SK-N-SH (cell line): ENCODE results near the gene RHBG. TPM values are rescaled to one million over a fixed set of nuclear protein-coding genes. Genes with fewer than 3 reads are reported as not detected.

ENCODE experiments used
- CTCF ChIA-PET: fragments of 300-600, 350-600 bp; formaldehyde crosslinking; extraction: SDS; loops from one replicate; lab custom pipeline; 2021; lab: Yijun Ruan, JAX
- POLR2A ChIA-PET: fragments of 350-600 bp; sonication (Branson Sonifier 250); formaldehyde crosslinking; extraction: SDS; loops from one replicate; lab custom pipeline; 2020; ENCODE audit warnings: antibody characterized with exemption, inconsistent platforms; lab: Yijun Ruan, JAX
- DNase-seq: peaks from one replicate; pipeline ENCODE4 v3.0.0; 2012
- H2AFZ ChIP-seq: fragments of 200-600 bp; sonication (generic); 2 replicates; pipeline ENCODE4 v1.8.1; 2016; ENCODE audit warnings: antibody characterized with exemption, mild to moderate bottlenecking, low read depth
- H3F3A ChIP-seq: fragments of 200-600 bp; sonication (generic); replicated peaks from 2 replicates; pipeline ENCODE3; 2016; ENCODE audit warnings: antibody characterized with exemption, mild to moderate bottlenecking; ENCODE audit not compliant: insufficient read depth
- H3K27ac ChIP-seq, 2 experiments: fragments of 200-500 bp in 1 of 2; fragments of 200-600 bp in 1 of 2; sonication (Bioruptor generic) in 1 of 2; sonication (generic), shearing (Covaris generic) in 1 of 2; 2 replicates each; pipeline versions ENCODE4 v1.5.1 to v1.6.1; 2014 to 2016; ENCODE audit warnings: low read depth in 2 of 2, inconsistent platforms in 1 of 2, low read length in 1 of 2, mild to moderate bottlenecking in 1 of 2, mixed read lengths in 1 of 2
- H3K27me3 ChIP-seq: fragments of 200-600 bp; sonication (generic), shearing (Covaris generic); 2 replicates; pipeline ENCODE4 v1.6.1; 2016; ENCODE audit warnings: mixed run types; ENCODE audit not compliant: insufficient read depth
- H3K36me3 ChIP-seq, 2 experiments: fragments of 200-500 bp in 1 of 2; fragments of 200-600 bp in 1 of 2; sonication (Bioruptor generic) in 1 of 2; sonication (generic) in 1 of 2; replicated peaks in 1 of 2; 2 replicates each; pipeline versions ENCODE3 to v1.5.1; 2014 to 2016; ENCODE audit warnings: low read length in 1 of 2, mild to moderate bottlenecking in 1 of 2; ENCODE audit not compliant: insufficient read depth in 2 of 2, control insufficient read depth in 1 of 2
- H3K4me1 ChIP-seq, 2 experiments: fragments of 200-500 bp in 1 of 2; fragments of 200-600 bp in 1 of 2; sonication (Bioruptor generic) in 1 of 2; sonication (generic), shearing (Covaris generic) in 1 of 2; 2 replicates each; pipeline versions ENCODE4 v1.5.1 to v1.6.1; 2014 to 2016; ENCODE audit warnings: low read depth in 1 of 2, low read length in 1 of 2, mixed run types in 1 of 2; ENCODE audit not compliant: insufficient read depth in 2 of 2, control insufficient read depth in 1 of 2
- H3K4me2 ChIP-seq: fragments of 200-600 bp; sonication (generic), shearing (Covaris generic); 2 replicates; pipeline ENCODE4 v1.6.1; 2017; ENCODE audit warnings: mixed run types
- H3K4me3 ChIP-seq, 2 experiments: fragments of 200-500 bp in 1 of 2; fragments of 200-600 bp in 1 of 2; sonication (Bioruptor generic) in 1 of 2; sonication (generic), shearing (Covaris generic) in 1 of 2; 2 replicates each; pipeline versions ENCODE4 v1.5.1 to v1.8.1; 2014 to 2016; ENCODE audit warnings: low read depth in 2 of 2, inconsistent platforms in 1 of 2, low read length in 1 of 2, mild to moderate bottlenecking in 1 of 2, mixed read lengths in 1 of 2, moderate library complexity in 1 of 2
- H3K79me2 ChIP-seq: fragments of 200-600 bp; sonication (generic); 2 replicates; pipeline ENCODE4 v1.8.1; 2017; ENCODE audit warnings: mild to moderate bottlenecking; ENCODE audit not compliant: insufficient read depth
- H3K9ac ChIP-seq: fragments of 200-600 bp; sonication (generic); 2 replicates; pipeline ENCODE4 v1.6.1; 2017; ENCODE audit warnings: mixed run types
- H3K9me2 ChIP-seq: fragments of 200-600 bp; sonication (generic); 2 replicates; pipeline ENCODE4 v1.6.1; 2017; ENCODE audit warnings: mixed run types
- H3K9me3 ChIP-seq: fragments of 200-600 bp; sonication (generic); 2 replicates; pipeline ENCODE4 v1.6.1; 2017; ENCODE audit warnings: mixed run types, mild to moderate bottlenecking, moderate library complexity
- H4K20me1 ChIP-seq: fragments of 200-600 bp; sonication (generic); 2 replicates; pipeline ENCODE4 v1.6.1; 2017; ENCODE audit warnings: mild to moderate bottlenecking, mixed run types; ENCODE audit not compliant: insufficient read depth
- CTCF ChIP-seq: fragments of 200-600 bp; sonication (generic); IDR thresholded peaks from 2 replicates; pipeline ENCODE4 v1.6.1; 2017; ENCODE audit warnings: antibody characterized with exemption, mild to moderate bottlenecking, moderate library complexity
- ELF1 ChIP-seq: IDR thresholded peaks from 2 replicates; pipeline ENCODE4 v1.4.0; 2012
- FOSL2 ChIP-seq: IDR thresholded peaks from 2 replicates; pipeline ENCODE4 v1.4.0; 2012; ENCODE audit warnings: low read depth, mild to moderate bottlenecking, moderate library complexity, borderline replicate concordance
- FOXJ3 ChIP-seq: sonication (generic); formaldehyde crosslinking; IDR thresholded peaks from 2 replicates; pipeline ENCODE4 v1.5.1; 2020; ENCODE audit warnings: mild to moderate bottlenecking, missing genetic modification reagents
- FOXM1 ChIP-seq: IDR thresholded peaks from 2 replicates; pipeline ENCODE4 v1.4.0; 2012; ENCODE audit warnings: low read depth, mild to moderate bottlenecking
- IRF3 ChIP-seq: fragments of 150-350 bp; IDR thresholded peaks from 2 replicates; pipeline ENCODE4 v1.6.1; 2016; ENCODE audit warnings: mild to moderate bottlenecking, low read depth, low read length
- JUND ChIP-seq: IDR thresholded peaks from 2 replicates; pipeline ENCODE4 v1.4.0; 2012
- MXI1 ChIP-seq: IDR thresholded peaks from 2 replicates; pipeline ENCODE4 v1.6.1; 2012; ENCODE audit warnings: mild to moderate bottlenecking, low read depth, low read length, improper control_type of control experiment
- NFIC ChIP-seq: IDR thresholded peaks from 2 replicates; pipeline ENCODE4 v1.4.0; 2012; ENCODE audit warnings: borderline replicate concordance
- NRF1 ChIP-seq: IDR thresholded peaks from 2 replicates; pipeline ENCODE4 v1.6.1; 2012; ENCODE audit warnings: low read depth, mild to moderate bottlenecking, low read length
- POLR2AphosphoS5 ChIP-seq: IDR thresholded peaks from 2 replicates; pipeline ENCODE4 v1.6.1; 2012; ENCODE audit warnings: low read depth, low read length
- RCOR1 ChIP-seq: fragments of 150-350 bp; IDR thresholded peaks from 2 replicates; pipeline ENCODE4 v1.6.1; 2017; ENCODE audit warnings: antibody characterized with exemption, low read length
- RXRA ChIP-seq: IDR thresholded peaks from 2 replicates; pipeline ENCODE4 v1.4.0; 2012; ENCODE audit warnings: low read depth, mild to moderate bottlenecking, borderline replicate concordance
- SMC3 ChIP-seq: IDR thresholded peaks from 2 replicates; pipeline ENCODE4 v1.6.1; 2012; ENCODE audit warnings: low read depth, low read length, improper control_type of control experiment
- ZBTB33 ChIP-seq: IDR thresholded peaks from 2 replicates; pipeline ENCODE4 v1.4.0; 2012; ENCODE audit warnings: low read depth, borderline replicate concordance
- WGBS: methylation state at CpG from one replicate; pipeline ENCODE4 v1.1.6; 2017; ENCODE audit warnings: low lambda C conversion rate; 5-methylcytosine and 5-hydroxymethylcytosine counted together
- polyA plus RNA-seq, 3 experiments: library from polyadenylated mRNA; depleted of rRNA; stranded (reverse); fragments of >200 nt; gene quantifications; 2 replicates each; pipeline ENCODE4 v1.2.3, GENCODE V29; 2012

The RHBG gene
- polyA plus RNA-seq, 1 of the 3 experiments (the other 2 are of a cell fraction), result 0.18 TPM

- no peaks in the 10 kb centered on the region for H3K79me2 ChIP-seq
- H3K9ac ChIP-seq, result no peak overlapping the region
- H3K27ac ChIP-seq, result no peak overlapping the region
- H3K36me3 ChIP-seq, result no peaks in the 10 kb centered on the region
- no peak overlapping the region for H2AFZ ChIP-seq
- no peaks in the 10 kb centered on the region for H3K9me2 ChIP-seq
- peaks cover 69% of the 10 kb centered on the region for H3K27me3 ChIP-seq
- TF ChIP-seq SMC3 (no peak), MXI1 (no peak), CTCF (no peak), FOXM1 (no peak), ZBTB33 (no peak), FOXJ3 (no peak), POLR2AphosphoS5 (no peak), NRF1 (no peak), NFIC (no peak), RCOR1 (no peak), FOSL2 (no peak), ELF1 (no peak), RXRA (no peak), JUND (no peak), IRF3 (no peak)
- H3K9me3 ChIP-seq, result no peaks in the 10 kb centered on the region
- no peak overlapping the region for H3K4me2 ChIP-seq
- 0% methylated on average over 1 of the region's 5 CpGs for WGBS
- H3K4me1 ChIP-seq, result no peaks in the 10 kb centered on the region; a peak in 1 of 4 replicates
- no peak overlapping the region for H3K4me3 ChIP-seq
- no peak for DNase-seq
- H4K20me1 ChIP-seq, result no peaks in the 10 kb centered on the region
- CTCF ChIA-PET, result interaction anchor here (0.8 to 29.5 kb wide), 4 partner anchors 9 to 44 kb away, joined by 3 to 412 read pairs (median 10); no protein-coding TSS in a partner anchor
- POLR2A ChIA-PET, result no interaction called here
- H3F3A ChIP-seq, result no peaks in the 10 kb centered on the region
Observed at GRCh38 chr1:156427957-156428356, 58.9 kb downstream of the RHBG start.
